HG03095 (cell line): Measurements from ENCODE around the gene RBPJL.

Experiments
- ATAC-seq: cut with Tn5 transposase; IDR thresholded peaks from one replicate; pipeline ENCODE4 v1.9.1; 2021; ENCODE audit warnings: moderate library complexity; ENCODE audit not compliant: unreplicated experiment

RBPJL gene, protein sequence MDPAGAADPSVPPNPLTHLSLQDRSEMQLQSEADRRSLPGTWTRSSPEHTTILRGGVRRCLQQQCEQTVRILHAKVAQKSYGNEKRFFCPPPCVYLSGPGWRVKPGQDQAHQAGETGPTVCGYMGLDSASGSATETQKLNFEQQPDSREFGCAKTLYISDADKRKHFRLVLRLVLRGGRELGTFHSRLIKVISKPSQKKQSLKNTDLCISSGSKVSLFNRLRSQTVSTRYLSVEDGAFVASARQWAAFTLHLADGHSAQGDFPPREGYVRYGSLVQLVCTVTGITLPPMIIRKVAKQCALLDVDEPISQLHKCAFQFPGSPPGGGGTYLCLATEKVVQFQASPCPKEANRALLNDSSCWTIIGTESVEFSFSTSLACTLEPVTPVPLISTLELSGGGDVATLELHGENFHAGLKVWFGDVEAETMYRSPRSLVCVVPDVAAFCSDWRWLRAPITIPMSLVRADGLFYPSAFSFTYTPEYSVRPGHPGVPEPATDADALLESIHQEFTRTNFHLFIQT

DNA sequence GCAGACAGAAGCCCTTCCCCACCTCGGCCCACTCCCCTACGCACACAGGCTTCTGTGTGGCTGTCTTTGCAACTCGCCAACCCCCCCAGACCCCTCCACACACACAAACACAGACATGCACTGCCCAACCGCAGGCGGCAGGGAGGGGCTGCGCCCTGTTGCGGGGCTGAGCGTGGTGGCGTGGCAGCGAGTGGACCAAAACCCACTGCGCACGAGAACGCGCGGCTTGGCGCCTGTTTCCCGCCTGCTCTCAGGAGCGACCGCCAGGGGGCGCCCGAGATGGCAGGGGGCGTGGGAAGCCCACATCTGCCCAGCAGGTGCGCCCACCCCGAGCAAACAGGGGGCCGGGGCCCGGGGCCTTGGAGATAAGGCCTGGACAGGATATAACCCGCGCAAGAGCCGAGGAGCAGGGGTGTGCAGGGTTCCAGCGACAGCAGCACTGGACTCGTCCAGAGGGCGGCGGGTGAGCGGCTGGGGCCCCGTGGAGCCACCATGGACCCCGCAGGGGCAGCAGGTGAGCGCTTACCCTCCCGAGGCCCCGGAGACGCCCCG, at the start of gene RBPJL:
Gene RBPJL (plus strand): TSS at position 410 of the 552 bp plus-strand sequence. CDS start 83 bp downstream, at position 493.
- ATAC-seq: no peak

GRCh38 chr20:45257161-45257560, 49.5 kb upstream of the RBPJL start:
- no peak for ATAC-seq

- ATAC-seq: no peak
These were observed 48.9 kb upstream of the RBPJL start for GRCh38 chr20:45257711-45258110.

DNA sequence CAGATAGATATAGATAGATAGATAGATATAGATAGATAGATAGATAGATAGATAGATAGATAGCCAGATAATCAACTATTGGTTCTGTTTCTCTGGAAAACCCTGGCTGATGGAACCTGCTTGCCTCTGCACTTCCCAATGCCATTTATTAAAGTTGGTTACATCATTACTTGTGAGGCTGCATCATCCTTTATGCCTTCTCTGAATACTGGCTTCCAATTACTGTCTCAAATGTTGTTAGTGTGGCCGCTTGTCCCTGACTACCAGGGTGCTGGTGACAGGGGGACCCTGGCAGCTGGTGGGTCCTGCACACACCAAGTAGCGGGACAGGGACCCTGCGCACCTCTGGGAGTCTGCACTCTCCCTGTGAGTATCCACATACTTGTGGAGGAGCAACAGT, 48.4 kb upstream of the RBPJL start:
- ATAC-seq: no peak

- no peak for ATAC-seq
These were observed 48.0 kb upstream of the RBPJL start for GRCh38 chr20:45258664-45259063.

- ATAC-seq: no peak
These were observed 42.9 kb upstream of the RBPJL start for GRCh38 chr20:45263556-45264266.

- no peak for ATAC-seq
These were observed 39.7 kb upstream of the RBPJL start for GRCh38 chr20:45266977-45267376.

- no peak for ATAC-seq
These were observed 38.1 kb upstream of the RBPJL start for GRCh38 chr20:45268531-45268930.

- ATAC-seq: no peak
These were observed 37.6 kb upstream of the RBPJL start for GRCh38 chr20:45269056-45269455.

- no peak for ATAC-seq
These were observed 36.8 kb upstream of the RBPJL start for GRCh38 chr20:45269754-45270270.

DNA sequence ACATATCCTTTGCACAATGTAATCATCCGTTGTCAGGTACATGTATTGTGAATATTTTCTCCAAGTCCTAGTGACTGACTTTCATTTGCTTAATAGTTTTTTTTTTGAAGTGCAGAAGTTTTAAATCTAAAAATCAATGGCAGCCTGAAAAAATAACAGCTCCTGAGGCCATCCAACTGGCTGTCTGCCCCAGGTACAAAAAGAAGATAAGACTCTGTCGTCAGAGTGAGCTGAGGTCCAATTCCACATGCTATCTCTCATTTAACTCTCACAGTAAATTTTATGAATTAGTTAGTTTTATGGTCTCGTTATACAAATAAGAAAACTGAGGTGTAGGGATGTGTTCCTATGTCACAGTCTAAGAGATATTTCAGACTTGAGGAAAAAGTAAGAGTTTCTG, 31.3 kb upstream of the RBPJL start:
- ATAC-seq: no peak

GRCh38 chr20:45279992-45280391, 26.6 kb upstream of the RBPJL start:
- no peak for ATAC-seq

DNA sequence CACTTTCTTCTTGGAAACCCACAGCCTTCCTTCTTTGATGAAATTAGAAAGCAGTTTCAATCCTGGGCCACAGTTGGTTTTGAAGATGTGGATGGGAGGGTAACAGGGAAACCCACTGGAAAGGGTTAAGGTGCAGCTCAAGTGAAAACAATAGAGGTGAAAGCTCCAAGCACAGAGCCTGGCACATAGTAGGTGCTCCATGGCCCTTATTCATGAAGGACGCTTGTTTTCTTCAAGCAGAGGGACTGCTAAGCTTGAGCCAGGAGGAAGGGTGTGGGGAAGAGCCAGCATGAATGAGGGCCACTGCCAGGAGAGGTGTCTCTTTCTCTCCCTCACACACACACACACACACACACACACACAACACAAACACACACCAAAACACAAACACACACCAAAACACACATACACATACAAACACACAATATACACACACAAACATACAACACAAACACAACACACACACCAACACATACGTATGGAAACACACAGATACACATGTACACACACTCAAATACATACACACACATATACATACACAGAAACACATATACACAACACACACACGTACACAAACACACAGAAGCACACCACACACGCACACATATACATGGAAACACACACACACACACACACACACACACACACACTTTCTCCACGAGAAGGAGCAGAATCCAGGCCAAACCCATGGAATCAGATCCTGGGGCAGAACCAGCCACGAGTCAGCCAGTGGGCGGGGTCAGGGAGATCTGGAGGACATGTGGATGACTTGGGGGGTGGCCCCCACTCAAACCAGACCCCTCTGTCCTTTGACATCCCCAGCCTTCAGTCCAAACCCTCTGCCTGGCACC, 23.7 kb upstream of the RBPJL start:
- ATAC-seq: no peak

DNA sequence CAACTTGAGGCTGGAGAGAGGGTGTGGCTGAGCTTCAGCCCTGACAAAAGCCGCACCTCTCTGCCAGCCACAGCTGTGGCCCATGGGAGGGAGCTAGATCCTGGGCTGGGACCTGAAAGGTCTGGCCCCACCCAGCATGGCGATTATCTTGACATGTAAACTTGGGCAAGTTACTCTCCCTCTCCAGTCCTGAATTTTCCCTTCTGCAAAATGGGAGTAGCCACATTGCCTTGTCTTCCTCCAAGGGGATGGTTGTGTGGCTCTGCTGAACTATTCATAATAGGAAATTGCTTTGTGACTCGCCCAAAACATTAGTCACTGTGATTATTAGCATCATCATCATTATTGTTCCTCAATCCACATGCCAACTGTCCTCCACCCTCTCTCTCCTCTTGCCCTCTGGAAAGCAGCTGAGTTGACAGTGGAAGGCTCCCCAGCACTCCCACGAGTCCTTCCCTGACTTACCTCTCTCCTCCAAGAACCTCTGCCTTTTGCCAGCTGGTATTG, 23.0 kb upstream of the RBPJL start:
- no peak for ATAC-seq

DNA sequence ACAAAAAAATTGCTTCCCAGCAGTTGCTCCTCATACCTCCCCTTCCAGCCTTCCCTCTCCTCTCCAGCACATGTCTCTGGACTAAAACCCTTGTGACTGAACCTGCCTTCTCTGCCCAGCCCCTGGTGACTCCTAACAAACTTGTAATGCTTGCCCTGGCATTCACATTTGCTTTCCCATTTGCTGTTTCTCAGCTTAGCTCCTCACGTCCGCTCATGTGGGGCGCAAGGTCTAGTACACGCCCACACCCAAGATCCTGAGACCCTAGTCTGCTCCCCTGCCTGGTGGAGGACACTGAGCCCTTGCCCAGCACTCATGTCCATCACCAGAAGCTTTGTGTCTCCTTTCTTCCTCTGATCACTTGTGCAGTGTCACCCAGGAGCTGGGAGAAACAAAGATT, 18.3 kb upstream of the RBPJL start:
- no peak for ATAC-seq

- no peak for ATAC-seq
These were observed 17.8 kb upstream of the RBPJL start for GRCh38 chr20:45288860-45289259.

GRCh38 chr20:45289942-45290676, 16.5 kb upstream of the RBPJL start:
- no peak for ATAC-seq

DNA sequence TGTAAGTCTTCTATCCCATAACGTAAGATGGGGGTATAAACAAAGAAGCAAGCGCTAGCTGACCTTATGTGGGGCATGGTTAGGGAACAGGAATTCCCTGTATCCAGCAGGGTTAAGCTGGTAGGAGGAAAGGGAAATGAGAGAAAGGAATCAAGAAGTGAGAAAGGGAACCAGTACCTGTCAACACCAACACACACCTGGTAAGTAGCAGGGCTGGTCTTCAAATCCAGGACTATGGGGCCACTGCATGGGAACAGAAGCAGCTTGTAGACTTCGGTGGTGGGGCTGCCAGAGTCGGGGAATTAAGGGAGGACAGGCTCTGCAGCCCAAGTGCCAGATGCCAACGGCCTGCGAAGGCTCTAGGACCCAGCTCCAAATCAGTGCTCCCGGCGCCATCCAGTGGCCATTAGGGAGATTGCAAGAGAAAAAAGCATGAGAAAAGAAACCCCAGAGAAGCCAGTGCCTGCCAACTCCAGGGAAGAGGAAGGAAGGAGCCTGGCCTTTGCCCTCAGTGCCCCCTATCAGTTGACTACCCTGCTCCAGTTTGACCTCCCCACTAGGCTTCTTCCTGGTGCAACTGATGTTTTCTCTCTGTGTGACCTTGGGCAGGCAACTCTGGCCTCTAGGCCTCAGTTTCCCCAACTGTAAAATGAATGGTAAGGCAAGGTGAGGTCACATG, 15.8 kb upstream of the RBPJL start:
- ATAC-seq: no peak

DNA sequence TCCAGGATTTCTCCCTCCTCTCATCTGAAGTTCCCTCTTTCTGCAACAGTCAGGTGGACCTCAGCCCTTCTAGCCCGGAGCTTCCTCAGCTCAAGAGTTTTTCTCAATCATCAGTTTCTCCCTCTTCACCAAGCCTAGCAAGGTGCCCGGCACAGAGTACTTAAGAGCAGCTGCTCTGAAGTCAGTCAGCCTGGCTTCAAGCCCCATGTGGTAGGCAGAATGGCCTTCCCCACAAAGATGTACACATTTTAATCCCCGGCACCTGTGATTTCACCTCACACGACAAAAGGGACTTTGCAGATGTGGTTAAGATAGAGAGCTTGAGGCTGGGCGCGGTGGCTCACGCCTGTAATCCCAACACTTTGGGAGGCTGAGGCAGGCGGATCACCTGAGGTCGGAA, 15.1 kb upstream of the RBPJL start:
- no peak for ATAC-seq
